PC-9 (cell line): ENCODE data around the gene HSF5. TPM values are rescaled to one million over a fixed set of nuclear protein-coding genes. Genes with fewer than 3 reads are reported as not detected.

Experiments used
- BruUV-seq: library from RNA; stranded (reverse); fragments of 400-500 nt; replicated peaks from 2 replicates; lab custom pipeline; 2021; lab: Mats Ljungman, UMichigan
- CTCF ChIA-PET: fragments of 300-600 bp; sonication (Branson Sonifier 250); formaldehyde crosslinking; loops from one replicate; lab custom pipeline; 2022; ENCODE audit warnings: antibody characterized with exemption; lab: Charles Lee
- POLR2A ChIA-PET: fragments of 300-600 bp; sonication (Branson Sonifier 250); formaldehyde crosslinking; loops from one replicate; lab custom pipeline; 2022; ENCODE audit warnings: antibody characterized with exemption; ENCODE audit not compliant: unreplicated experiment; lab: Charles Lee
- DNase-seq, 2 experiments: peaks; one replicate each; pipeline versions ENCODE4 v3.0.0 to v3.0.0-alpha.2; 2015 to 2022; ENCODE audit warnings: mixed read lengths in 1 of 2
- H2AFZ ChIP-seq: fragments of 200-600 bp; sonication (generic); 2 replicates; pipeline ENCODE4 v1.8.1; 2017; ENCODE audit warnings: antibody characterized with exemption
- H3F3A ChIP-seq: fragments of 200-600 bp; sonication (generic); 2 replicates; pipeline ENCODE4 v1.8.1; 2017; ENCODE audit warnings: antibody characterized with exemption, mild to moderate bottlenecking, low read depth; ENCODE audit not compliant: insufficient read depth
- H3K27ac ChIP-seq: fragments of 200-600 bp; sonication (generic); 2 replicates; pipeline ENCODE4 v1.6.1; 2016; ENCODE audit warnings: mixed run types
- H3K27me3 ChIP-seq: fragments of 200-600 bp; sonication (generic); 2 replicates; pipeline ENCODE4 v1.6.1; 2016; ENCODE audit warnings: low read depth, mixed run types; ENCODE audit not compliant: insufficient read depth
- H3K36me3 ChIP-seq: fragments of 200-600 bp; sonication (generic); 2 replicates; pipeline ENCODE4 v1.6.1; 2016; ENCODE audit warnings: low read depth, mixed run types
- H3K4me1 ChIP-seq: fragments of 200-600 bp; sonication (generic); replicated peaks from 2 replicates; pipeline ENCODE4 v1.6.1; 2016; ENCODE audit warnings: mixed run types; ENCODE audit not compliant: insufficient read depth
- H3K4me2 ChIP-seq: fragments of 200-600 bp; sonication (generic); 2 replicates; pipeline ENCODE4 v1.6.1; 2017; ENCODE audit warnings: mixed run types
- H3K4me3 ChIP-seq: fragments of 200-600 bp; sonication (generic); 2 replicates; pipeline ENCODE4 v1.6.1; 2016; ENCODE audit warnings: mixed run types
- H3K79me2 ChIP-seq: fragments of 200-600 bp; sonication (generic); 2 replicates; pipeline ENCODE4 v1.6.1; 2017; ENCODE audit warnings: low read depth, mixed run types
- H3K9me2 ChIP-seq: fragments of 200-600 bp; sonication (generic); 2 replicates; pipeline ENCODE4 v1.8.1; 2017; ENCODE audit warnings: mild to moderate bottlenecking; ENCODE audit not compliant: insufficient read depth
- H3K9me3 ChIP-seq: fragments of 200-600 bp; sonication (generic); 2 replicates; pipeline ENCODE4 v1.8.1; 2016; ENCODE audit warnings: low read depth; ENCODE audit not compliant: insufficient read depth
- H4K20me1 ChIP-seq: fragments of 200-600 bp; sonication (generic); 2 replicates; pipeline ENCODE4 v1.8.1; 2017; ENCODE audit not compliant: insufficient read depth
- CTCF ChIP-seq: fragments of 200-600 bp; sonication (generic); conservative IDR thresholded peaks from 2 replicates; pipeline ENCODE4 v1.6.1; 2017; ENCODE audit warnings: mixed run types, antibody characterized with exemption, mild to moderate bottlenecking, moderate library complexity
- EZH2 ChIP-seq: fragments of 200-600 bp; sonication (generic); IDR thresholded peaks from 2 replicates; pipeline ENCODE4 v1.8.0; 2017; ENCODE audit warnings: antibody characterized with exemption, low read depth
- intact Hi-C: fragments of 100-400 bp; cut with micrococcal nuclease; formaldehyde crosslinking; loops from one replicate; pipeline ENCODE4 v1.10.0; 2022; ENCODE audit not compliant: unreplicated experiment
- total RNA-seq: library from RNA; stranded (reverse); gene quantifications from 2 replicates; pipeline ENCODE4 v1.2.3, GENCODE V29; 2021

HSF5 gene
- total RNA-seq, 1 experiment from 2014 or later = not detected

GRCh38 chr17:58370716-58371115 is 117.5 kb downstream of the HSF5 start:
- CTCF ChIA-PET = no interaction called here
- Histone ChIP-seq H3K4me2 (no peak overlapping the region), H3K27ac (no peak overlapping the region), H3K79me2 (no peaks in the 10 kb centered on the region), H2AFZ (no peak overlapping the region), H3K4me3 (no peak overlapping the region), H3K9me2 (no peaks in the 10 kb centered on the region), H3K4me1 (0 out of 2 replicates have a peak, but pooled peaks cover under 1% of the 10 kb centered on the region), H3F3A (no peaks in the 10 kb centered on the region), H3K36me3 (no peaks in the 10 kb centered on the region), H3K27me3 (peaks cover 16% of the 10 kb centered on the region; the same call in 1 of the 2 replicates), H4K20me1 (no peaks in the 10 kb centered on the region), H3K9me3 (no peaks in the 10 kb centered on the region)
- no peak for DNase-seq
- BruUV-seq = no TSS peak
- POLR2A ChIA-PET = no interaction called here
- intact Hi-C loops = no loop called here
- TF ChIP-seq CTCF (no peak), EZH2 (no peak)

GRCh38 chr17:58370309-58370708 is 117.9 kb downstream of the HSF5 start:
- no peak overlapping the region for H3K4me3 ChIP-seq
- no peak overlapping the region for H2AFZ ChIP-seq
- H3K27me3 ChIP-seq = peaks cover 17% of the 10 kb centered on the region; the same call in 1 of the 2 replicates
- no peak overlapping the region for H3K27ac ChIP-seq
- H3F3A ChIP-seq = no peaks in the 10 kb centered on the region
- H3K36me3 ChIP-seq = no peaks in the 10 kb centered on the region
- no peak for TF ChIP-seq CTCF
- no peak for TF ChIP-seq EZH2
- no peaks in the 10 kb centered on the region for H4K20me1 ChIP-seq
- no peaks in the 10 kb centered on the region for H3K79me2 ChIP-seq
- POLR2A ChIA-PET = no interaction called here
- intact Hi-C loops = no loop called here
- no peaks in the 10 kb centered on the region for H3K9me2 ChIP-seq
- no peak for DNase-seq
- CTCF ChIA-PET = no interaction called here
- H3K9me3 ChIP-seq = no peaks in the 10 kb centered on the region
- BruUV-seq = no TSS peak
- H3K4me1 ChIP-seq = no peaks in the 10 kb centered on the region
- H3K4me2 ChIP-seq = no peak overlapping the region

Other genes with a start within 250 kb of the HSF5 start
- not detected in 2 replicates for gene LPO, start 249.8 kb downstream of the HSF5 start, total RNA-seq
- gene MPO, start 207.5 kb downstream of the HSF5 start, total RNA-seq = not detected in 2 replicates
- 0.15 and 0.18 TPM in 2 replicates for gene TSPOAP1, start 159.6 kb downstream of the HSF5 start, total RNA-seq
- 72.2 and 74.8 TPM in 2 replicates for gene SUPT4H1, start 136.2 kb downstream of the HSF5 start, total RNA-seq
- gene RNF43, start 70.9 kb downstream of the HSF5 start, total RNA-seq = 0.33 TPM in 1 of 2 replicates, not detected in the other
- 35.1 and 39.6 TPM in 2 replicates for gene MTMR4, start 26.2 kb upstream of the HSF5 start, total RNA-seq
- gene TEX14, start 203.6 kb upstream of the HSF5 start, total RNA-seq = 0.28 and 0.55 TPM in 2 replicates
- 45.7 and 63.4 TPM in 2 replicates for gene RAD51C, start 204.2 kb upstream of the HSF5 start, total RNA-seq